GM18951 (cell line): ENCODE results near the gene ETNPPL.
"Not testable (repeated sequence)": the region's sequence is repeated elsewhere in the genome, so short reads cannot be mapped to it uniquely, and the experiment has no call there.

Experiments used
- POLR2A ChIP-seq: IDR thresholded peaks from 4 replicates; pipeline ENCODE4 v1.6.1; 2011; ENCODE audit warnings: mild to moderate bottlenecking; ENCODE audit not compliant: insufficient read length, insufficient read depth; ENCODE audit errors: extremely low read depth
- in situ Hi-C: fragments of 300-500 bp; cut with MboI; formaldehyde crosslinking; loops from one replicate; pipeline ENCODE4 v1.12.0; 2022; ENCODE audit warnings: low sequenced_read_pairs, mixed read lengths, inconsistent platforms; ENCODE audit not compliant: unreplicated experiment

Gene ETNPPL

GRCh38 chr4:108742451-108743420 is 20.1 kb downstream of the ETNPPL start:
- in situ Hi-C loops = no loop called here
- TF ChIP-seq POLR2A = no peak

GRCh38 chr4:108738003-108738706 is 24.7 kb downstream of the ETNPPL start:
- TF ChIP-seq POLR2A = no peak
- in situ Hi-C loops = no loop called here

- no peak for TF ChIP-seq POLR2A
- in situ Hi-C loops = no loop called here
Observed at GRCh38 chr4:108731006-108731405, 31.8 kb downstream of the ETNPPL start.

GRCh38 chr4:108730579-108730978 is 32.3 kb downstream of the ETNPPL start:
- TF ChIP-seq POLR2A = no peak
- in situ Hi-C loops = no loop called here

- in situ Hi-C loops = no loop called here
- no peak for TF ChIP-seq POLR2A
Observed at GRCh38 chr4:108729731-108730130, 33.1 kb downstream of the ETNPPL start.

GRCh38 chr4:108725457-108725856 is 37.4 kb downstream of the ETNPPL start:
- in situ Hi-C loops = no loop called here
- no peak for TF ChIP-seq POLR2A

GRCh38 chr4:108717386-108717785 is 45.5 kb downstream of the ETNPPL start:
- TF ChIP-seq POLR2A = no peak
- in situ Hi-C loops = no loop called here

GRCh38 chr4:108716340-108716739 is 46.5 kb downstream of the ETNPPL start:
- in situ Hi-C loops = no loop called here
- no peak for TF ChIP-seq POLR2A

GRCh38 chr4:108714880-108715279 is 48.0 kb downstream of the ETNPPL start:
- in situ Hi-C loops = no loop called here
- no peak for TF ChIP-seq POLR2A

GRCh38 chr4:108710578-108710977 is 52.3 kb downstream of the ETNPPL start:
- in situ Hi-C loops = not testable (repeated sequence)

- no peak for TF ChIP-seq POLR2A
- in situ Hi-C loops = no loop called here
Observed at GRCh38 chr4:108709722-108710121, 53.1 kb downstream of the ETNPPL start.

GRCh38 chr4:108709234-108709633 is 53.6 kb downstream of the ETNPPL start:
- TF ChIP-seq POLR2A = no peak

GRCh38 chr4:108706289-108706688 is 56.6 kb downstream of the ETNPPL start:
- in situ Hi-C loops = no loop called here
- TF ChIP-seq POLR2A = no peak

More at GRCh38 chr4:108709234-108709633, 53.6 kb downstream of the ETNPPL start:
- in situ Hi-C loops = no loop called here

GRCh38 chr4:108703966-108704365 is 58.9 kb downstream of the ETNPPL start:
- in situ Hi-C loops = no loop called here

More at GRCh38 chr4:108703966-108704365, 58.9 kb downstream of the ETNPPL start:
- no peak for TF ChIP-seq POLR2A
